Fibroblast of pulmonary artery (primary cell): ENCODE results near the gene ITSN1.

Experiments
- DNase-seq: peaks from one replicate; pipeline ENCODE4 v3.0.0-alpha.2; 2010; ENCODE audit warnings: low read depth
- H3K4me3 ChIP-seq: replicated peaks from 2 replicates; pipeline ENCODE4 v1.5.1; 2011; ENCODE audit warnings: low read depth, mild to moderate bottlenecking, control low read depth, low read length, moderate library complexity
- TF ChIP-seq, protein P1 (sequence below): IDR thresholded peaks from 2 replicates; pipeline ENCODE4 v1.5.1; 2011; ENCODE audit warnings: mild to moderate bottlenecking, control low read depth, low read length, inconsistent platforms; ENCODE audit errors: missing control alignments

The ITSN1 gene

DNA sequence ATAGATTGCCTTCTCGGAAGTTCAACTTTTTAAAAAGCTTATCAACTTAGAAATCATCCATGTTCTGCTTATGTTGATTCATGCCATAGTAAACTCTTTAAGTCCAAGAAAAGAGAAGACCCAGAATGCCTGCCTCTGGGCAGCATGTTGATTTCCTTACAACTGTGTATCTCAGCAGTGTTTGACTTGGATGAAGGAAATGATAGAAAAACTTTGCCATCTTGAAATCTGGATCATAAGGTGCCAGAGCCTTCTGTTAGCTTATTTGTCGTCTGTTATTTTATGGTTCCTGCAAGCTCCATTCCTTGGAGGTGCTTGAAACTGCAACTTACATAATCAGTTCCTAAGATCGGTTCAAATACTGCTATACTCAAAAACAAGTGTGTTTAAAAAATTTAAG, 148.8 kb downstream of the ITSN1 start:
- TF ChIP-seq, protein P1, sequence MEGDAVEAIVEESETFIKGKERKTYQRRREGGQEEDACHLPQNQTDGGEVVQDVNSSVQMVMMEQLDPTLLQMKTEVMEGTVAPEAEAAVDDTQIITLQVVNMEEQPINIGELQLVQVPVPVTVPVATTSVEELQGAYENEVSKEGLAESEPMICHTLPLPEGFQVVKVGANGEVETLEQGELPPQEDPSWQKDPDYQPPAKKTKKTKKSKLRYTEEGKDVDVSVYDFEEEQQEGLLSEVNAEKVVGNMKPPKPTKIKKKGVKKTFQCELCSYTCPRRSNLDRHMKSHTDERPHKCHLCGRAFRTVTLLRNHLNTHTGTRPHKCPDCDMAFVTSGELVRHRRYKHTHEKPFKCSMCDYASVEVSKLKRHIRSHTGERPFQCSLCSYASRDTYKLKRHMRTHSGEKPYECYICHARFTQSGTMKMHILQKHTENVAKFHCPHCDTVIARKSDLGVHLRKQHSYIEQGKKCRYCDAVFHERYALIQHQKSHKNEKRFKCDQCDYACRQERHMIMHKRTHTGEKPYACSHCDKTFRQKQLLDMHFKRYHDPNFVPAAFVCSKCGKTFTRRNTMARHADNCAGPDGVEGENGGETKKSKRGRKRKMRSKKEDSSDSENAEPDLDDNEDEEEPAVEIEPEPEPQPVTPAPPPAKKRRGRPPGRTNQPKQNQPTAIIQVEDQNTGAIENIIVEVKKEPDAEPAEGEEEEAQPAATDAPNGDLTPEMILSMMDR = no peak
- H3K4me3 ChIP-seq = no peak overlapping the region
- no peak for DNase-seq

DNA sequence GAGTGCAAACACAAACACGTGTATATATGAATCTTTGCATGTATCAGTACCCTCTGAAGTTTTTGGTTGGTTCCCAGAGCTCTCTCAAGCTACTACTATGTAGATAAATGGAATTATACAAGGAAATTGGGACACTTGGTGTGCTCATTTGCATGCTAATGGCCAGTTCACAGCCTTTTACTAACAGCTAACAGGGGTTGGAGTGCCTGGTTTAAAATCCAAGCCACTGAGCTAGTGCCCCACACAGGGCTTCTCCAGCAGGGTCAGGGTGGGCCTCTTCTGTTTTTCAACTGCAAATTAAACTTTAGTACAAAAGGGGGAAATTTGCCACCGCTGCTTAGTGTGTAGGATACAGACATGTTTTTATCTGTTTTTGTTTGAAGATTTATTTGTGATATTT, 152.3 kb downstream of the ITSN1 start:
- no peak overlapping the region for H3K4me3 ChIP-seq
- TF ChIP-seq, protein P1 = no peak
- no peak for DNase-seq

DNA sequence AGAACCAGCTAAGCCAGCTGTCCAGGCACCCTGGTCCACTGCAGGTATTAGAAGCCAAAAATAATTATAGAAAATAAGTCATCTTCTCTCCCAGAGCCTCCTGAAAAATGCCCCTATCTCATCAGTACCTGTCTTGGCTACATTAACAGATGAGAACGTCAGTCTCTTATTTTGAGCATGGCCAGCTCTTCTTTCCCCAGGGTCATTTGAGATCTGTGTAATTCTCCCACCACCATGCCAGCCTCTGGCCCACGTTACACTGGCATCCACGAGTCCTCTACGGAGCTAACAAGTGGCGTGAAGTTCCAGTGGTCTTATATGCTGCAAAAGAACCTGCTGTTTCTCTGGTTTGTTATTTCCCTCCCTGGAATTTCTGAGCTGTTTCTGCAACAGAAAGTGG, 155.3 kb downstream of the ITSN1 start:
- TF ChIP-seq, protein P1 = no peak
- no peak overlapping the region for H3K4me3 ChIP-seq
- no peak for DNase-seq

DNA sequence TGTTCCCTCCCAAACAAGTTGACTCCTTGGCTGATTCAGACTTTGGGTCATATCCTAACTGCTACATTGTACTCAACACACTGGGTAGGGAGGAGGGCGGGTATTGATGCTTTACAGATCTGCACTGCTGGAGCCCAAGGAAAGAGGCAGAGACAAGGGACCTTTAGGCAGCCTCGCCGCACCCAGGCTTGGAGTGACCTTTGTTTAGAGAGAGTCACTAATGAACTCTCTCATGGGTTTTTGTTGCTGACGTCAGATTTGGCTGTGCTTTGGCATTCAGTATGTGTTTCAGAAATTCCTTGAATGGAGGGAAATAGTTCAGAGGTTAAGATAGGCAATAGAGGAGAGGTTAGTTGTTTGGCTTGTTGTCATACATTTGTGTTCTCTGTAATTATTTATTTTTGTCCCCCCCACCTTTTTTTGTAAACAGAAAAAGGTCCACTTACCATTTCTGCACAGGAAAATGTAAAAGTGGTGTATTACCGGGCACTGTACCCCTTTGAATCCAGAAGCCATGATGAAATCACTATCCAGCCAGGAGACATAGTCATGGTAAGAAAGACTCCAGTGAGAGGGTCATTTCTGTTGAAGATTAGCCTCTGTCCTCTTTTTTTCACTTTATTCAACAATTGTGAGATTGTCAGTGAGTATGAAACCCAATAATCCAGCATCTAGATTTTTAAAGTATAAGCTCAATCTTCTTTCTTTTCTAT, 157.2 kb downstream of the ITSN1 start:
- DNase-seq = peak; percentile 29
- no peak overlapping the region for H3K4me3 ChIP-seq
- TF ChIP-seq, protein P1 = no peak

DNA sequence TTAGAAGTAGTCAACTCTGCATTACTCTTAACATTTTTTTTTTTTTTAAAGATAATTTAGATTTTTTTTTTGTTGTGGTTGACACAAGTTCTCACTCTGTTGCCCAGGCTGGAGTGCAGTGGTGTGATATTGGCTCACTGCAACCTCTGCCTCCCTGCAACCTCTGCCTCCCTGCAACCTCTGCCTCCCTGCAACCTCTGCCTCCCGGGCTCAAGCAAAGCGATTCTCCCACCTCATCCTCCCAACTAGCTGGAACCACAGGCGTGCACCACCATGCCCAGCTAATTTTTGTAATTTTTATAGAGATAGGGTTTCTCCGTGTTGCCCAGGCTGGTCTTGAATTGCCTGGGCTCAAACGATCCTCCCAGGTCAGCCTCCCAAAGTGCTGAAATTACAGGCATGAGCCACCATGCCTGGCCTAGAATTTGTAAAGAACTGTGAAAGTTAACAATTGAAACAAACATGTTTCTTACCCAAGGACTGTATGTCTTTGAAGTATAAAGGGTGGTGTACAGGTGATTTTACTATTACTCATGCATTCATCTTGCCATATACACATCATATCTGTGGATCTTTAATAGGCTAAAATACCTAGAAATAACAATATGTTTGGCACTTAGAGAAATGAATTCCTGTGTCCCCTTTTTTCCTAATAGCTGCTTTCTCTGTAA, 158.6 kb downstream of the ITSN1 start:
- H3K4me3 ChIP-seq = no peak overlapping the region
- TF ChIP-seq, protein P1 = no peak
- no peak for DNase-seq

DNA sequence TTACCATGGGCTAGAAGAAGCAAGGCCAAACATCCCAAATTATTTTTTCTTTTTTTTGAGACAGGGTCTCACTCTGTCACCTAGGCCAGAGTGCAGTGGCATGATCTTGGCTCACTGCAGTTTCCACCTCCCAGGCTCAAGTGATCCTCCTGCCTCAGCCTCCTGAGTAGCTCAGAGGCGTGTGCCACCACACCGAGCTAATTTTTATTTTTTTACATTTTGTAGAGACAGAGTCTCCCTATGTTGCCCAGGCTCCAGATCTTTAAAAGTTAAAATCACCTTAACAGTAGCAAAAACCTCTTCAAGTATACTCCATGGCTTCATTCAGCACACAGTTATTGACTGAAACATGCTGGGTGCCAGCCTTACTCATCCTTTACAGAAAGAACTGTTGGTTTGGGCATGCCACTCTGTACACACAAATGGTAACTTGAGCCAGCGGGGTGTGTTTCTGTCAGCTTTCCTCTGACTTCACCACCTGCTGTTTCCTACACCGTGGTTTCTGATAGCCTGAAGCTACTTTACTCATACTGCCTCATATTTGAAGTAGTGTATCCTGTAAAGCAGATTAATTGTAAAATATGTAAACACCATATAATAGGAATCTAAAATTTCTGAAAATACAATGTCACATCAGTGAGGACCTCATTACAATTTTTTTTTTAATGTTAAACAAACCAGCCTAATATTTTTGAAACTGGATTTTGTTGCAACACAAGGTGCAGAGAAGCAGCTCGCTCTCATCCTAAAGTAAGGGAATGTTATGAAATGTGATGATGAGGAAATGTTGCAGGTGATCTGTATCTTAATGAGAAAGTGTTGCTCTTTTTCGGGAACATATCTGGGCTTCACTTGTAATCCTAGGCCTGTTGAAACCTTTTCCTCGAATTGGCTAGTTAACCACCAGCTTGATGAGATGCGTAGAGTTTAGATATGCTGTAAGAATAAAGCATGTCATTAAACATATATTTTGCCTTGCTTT, 159.4 kb downstream of the ITSN1 start:
- peak; percentile 11 for DNase-seq

More for the DNA sequence above, 159.4 kb downstream of the ITSN1 start:
- no peak overlapping the region for H3K4me3 ChIP-seq
- TF ChIP-seq, protein P1 = no peak
